CD4-positive, alpha-beta T cell treated with Interleukin-12 subunit alpha and Interleukin-12 subunit beta, for 1 hour (primary cell): Measurements from ENCODE around the gene FZR1.
"Not testable (repeated sequence)": the region's sequence is repeated elsewhere in the genome, so short reads cannot be mapped to it uniquely, and the experiment has no call there.

Experiments used
- DNase-seq: peaks from one replicate; pipeline ENCODE4 v3.0.0-alpha.2; 2020

FZR1 gene

GRCh38 chr19:3497757-3498520 lies 8.2 kb upstream of the FZR1 start:
- no peak for DNase-seq

GRCh38 chr19:3499738-3500428 lies 6.2 kb upstream of the FZR1 start:
- DNase-seq = no peak

GRCh38 chr19:3500429-3501101 lies 5.5 kb upstream of the FZR1 start, which contains the start of gene DOHH:
TSS of gene DOHH (minus strand) at chr19:3500674. CDS start at chr19:3496814, 3,860 bp downstream.
- DNase-seq = peak; percentile 96

- DNase-seq = no peak
Measured at GRCh38 chr19:3501780-3502179, 4.3 kb upstream of the FZR1 start.

GRCh38 chr19:3503036-3503572 lies 3.0 kb upstream of the FZR1 start:
- DNase-seq = no peak

- DNase-seq = no peak
Measured at GRCh38 chr19:3504735-3505134, 1.4 kb upstream of the FZR1 start.

GRCh38 chr19:3506384-3507340 lies 551 bp downstream of the FZR1 start:
- DNase-seq = peak; percentile 60

- DNase-seq = peak; percentile 60
Measured at GRCh38 chr19:3507371-3508120, 1.4 kb downstream of the FZR1 start.

GRCh38 chr19:3508121-3508661 lies 2.1 kb downstream of the FZR1 start:
- DNase-seq = not testable (repeated sequence)

- DNase-seq = no peak
Measured at GRCh38 chr19:3508771-3509535, 2.8 kb downstream of the FZR1 start.

- no peak for DNase-seq
Measured at GRCh38 chr19:3509566-3509989, 3.5 kb downstream of the FZR1 start.

- DNase-seq = no peak
Measured at GRCh38 chr19:3510727-3511126, 4.6 kb downstream of the FZR1 start.

GRCh38 chr19:3511506-3512251 lies 5.6 kb downstream of the FZR1 start:
- DNase-seq = no peak

- DNase-seq = no peak
Measured at GRCh38 chr19:3512562-3513228, 6.6 kb downstream of the FZR1 start.

GRCh38 chr19:3513229-3514140 lies 7.4 kb downstream of the FZR1 start:
- no peak for DNase-seq

- no peak for DNase-seq
Measured at GRCh38 chr19:3514930-3515329, 8.8 kb downstream of the FZR1 start.

GRCh38 chr19:3515891-3516422 lies 9.8 kb downstream of the FZR1 start:
- DNase-seq = no peak
